Hippocampal formation (tissue), 2 donors: ENCODE data around the gene MVB12B.
A peak's percentile ranks its signal among the peaks of the same experiment; 100 is the strongest.
"Not testable (repeated sequence)": the region's sequence is repeated elsewhere in the genome, so short reads cannot be mapped to it uniquely, and the experiment has no call there.

Experiments
- DNase-seq, 2 donors: peaks; one replicate each; lab custom pipeline; 2025; lab: John Stamatoyannopoulos, UW

MVB12B gene

GRCh38 chr9:126326228-126327005 is at the start of gene MVB12B:
TSS of gene MVB12B (plus strand) at chr9:126326829. CDS start at chr9:126326930, 101 bp downstream.
- DNase-seq, result no peak

- no peak for DNase-seq
Measured at GRCh38 chr9:126283799-126284465, 42.7 kb upstream of the MVB12B start.

- not testable (repeated sequence) for DNase-seq
Measured at GRCh38 chr9:126285652-126286051, 41.0 kb upstream of the MVB12B start.

GRCh38 chr9:126287166-126287866 is 39.3 kb upstream of the MVB12B start:
- DNase-seq, result no peak

GRCh38 chr9:126290871-126291270 is 35.8 kb upstream of the MVB12B start:
- DNase-seq, result no peak

GRCh38 chr9:126291925-126292324 is 34.7 kb upstream of the MVB12B start:
- no peak for DNase-seq

- DNase-seq, result no peak
Measured at GRCh38 chr9:126292736-126293521, 33.7 kb upstream of the MVB12B start.

GRCh38 chr9:126293522-126293889 is 33.1 kb upstream of the MVB12B start:
- DNase-seq, result no peak

GRCh38 chr9:126294331-126295081 is 32.1 kb upstream of the MVB12B start:
- no peak for DNase-seq

GRCh38 chr9:126295082-126295477 is 31.5 kb upstream of the MVB12B start:
- DNase-seq, result no peak

- DNase-seq, result no peak
Measured at GRCh38 chr9:126295516-126295915, 31.1 kb upstream of the MVB12B start.

- DNase-seq, result no peak
Measured at GRCh38 chr9:126295936-126296600, 30.6 kb upstream of the MVB12B start.

GRCh38 chr9:126296687-126297086 is 29.9 kb upstream of the MVB12B start:
- DNase-seq, result no peak

- no peak for DNase-seq
Measured at GRCh38 chr9:126297661-126298060, 29.0 kb upstream of the MVB12B start.

GRCh38 chr9:126298063-126298801 is 28.4 kb upstream of the MVB12B start:
- DNase-seq, result peak; percentile 82 to 83

GRCh38 chr9:126299706-126300276 is 26.8 kb upstream of the MVB12B start:
- no peak for DNase-seq

GRCh38 chr9:126301196-126301595 is 25.4 kb upstream of the MVB12B start:
- no peak for DNase-seq

- DNase-seq, result peak; percentile 70 to 74
Measured at GRCh38 chr9:126301985-126302603, 24.5 kb upstream of the MVB12B start.

GRCh38 chr9:126302730-126303129 is 23.9 kb upstream of the MVB12B start:
- no peak for DNase-seq
